B cell (primary cell): ENCODE measurements around the gene CACNA1D.

Source experiments
- CTCF ChIP-seq: fragments of 200-600 bp; IDR thresholded peaks from one replicate; pipeline ENCODE4 v1.8.0; 2022; ENCODE audit warnings: antibody characterized with exemption, mild to moderate bottlenecking
- EZH2 ChIP-seq: IDR thresholded peaks from 2 replicates; pipeline ENCODE4 v1.6.1; 2012; ENCODE audit warnings: borderline replicate concordance, low read depth, mild to moderate bottlenecking, moderate library complexity, low read length; ENCODE audit not compliant: insufficient read depth, poor library complexity, severe bottlenecking

- TF ChIP-seq CTCF (no peak), EZH2 (no peak)
Observed at GRCh38 chr3:53658613-53659193, 164.3 kb downstream of the CACNA1D start.
